HEK293 (cell line): ENCODE results near the gene CFAP410.

ENCODE experiments used
- ATF2 ChIP-seq: fragments of 450-650 bp; formaldehyde crosslinking; IDR thresholded peaks from 2 replicates; pipeline ENCODE4 v1.5.1; 2016; ENCODE audit warnings: missing biosample characterization, missing genetic modification characterization, low read depth
- CTCF ChIP-seq: fragments of 450-650 bp; formaldehyde crosslinking; IDR thresholded peaks from 2 replicates; pipeline ENCODE4 v1.5.1; 2016; ENCODE audit warnings: missing biosample characterization, missing genetic modification characterization
- HOXA7 ChIP-seq: sonication (generic); formaldehyde crosslinking; IDR thresholded peaks from 2 replicates; pipeline ENCODE4 v1.8.1; 2022; ENCODE audit warnings: missing genetic modification reagents, borderline replicate concordance
- HOXC10 ChIP-seq: sonication (generic); formaldehyde crosslinking; IDR thresholded peaks from 2 replicates; pipeline ENCODE4 v1.8.1; 2023; ENCODE audit warnings: mild to moderate bottlenecking, missing genetic modification reagents
- INSM2 ChIP-seq: fragments of 450-650 bp; formaldehyde crosslinking; IDR thresholded peaks from 2 replicates; pipeline ENCODE4 v1.5.1; 2016; ENCODE audit warnings: missing biosample characterization, missing genetic modification characterization
- YY1 ChIP-seq: fragments of 450-650 bp; formaldehyde crosslinking; IDR thresholded peaks from 2 replicates; pipeline ENCODE4 v1.5.1; 2018; ENCODE audit warnings: missing biosample characterization, missing genetic modification characterization
- ZBTB1 ChIP-seq: fragments of 450-650 bp; formaldehyde crosslinking; IDR thresholded peaks from 2 replicates; pipeline ENCODE4 v1.5.1; 2016; ENCODE audit warnings: missing biosample characterization, missing genetic modification characterization
- ZFP69B ChIP-seq: fragments of 450-650 bp; formaldehyde crosslinking; IDR thresholded peaks from 2 replicates; pipeline ENCODE4 v1.5.1; 2016; ENCODE audit warnings: missing biosample characterization, missing genetic modification characterization
- ZNF19 ChIP-seq: fragments of 450-650 bp; formaldehyde crosslinking; IDR thresholded peaks from 2 replicates; pipeline ENCODE4; 2016; ENCODE audit warnings: missing biosample characterization, missing genetic modification characterization, low read depth
- ZNF274 ChIP-seq, 2 experiments: fragments of 200-500 bp in 1 of 2; fragments of 450-650 bp in 1 of 2; sonication (Bioruptor generic) in 1 of 2; formaldehyde crosslinking in 1 of 2; IDR thresholded peaks; 2 replicates each; pipeline versions ENCODE4 v1.5.1 to v1.6.1; 2014 to 2016; ENCODE audit warnings: borderline replicate concordance in 1 of 2, inconsistent platforms in 1 of 2, low read length in 1 of 2, missing biosample characterization in 1 of 2, missing genetic modification characterization in 1 of 2
- ZNF449 ChIP-seq: fragments of 450-650 bp; formaldehyde crosslinking; IDR thresholded peaks from 2 replicates; pipeline ENCODE4 v1.5.1; 2017; ENCODE audit warnings: missing biosample characterization, mild to moderate bottlenecking, missing genetic modification characterization, moderate library complexity
- ZNF558 ChIP-seq: fragments of 450-650 bp; formaldehyde crosslinking; IDR thresholded peaks from 2 replicates; pipeline ENCODE4 v1.5.1; 2016; ENCODE audit warnings: missing biosample characterization, missing genetic modification characterization
- ZNF639 ChIP-seq: fragments of 450-650 bp; formaldehyde crosslinking; IDR thresholded peaks from 2 replicates; pipeline ENCODE4 v1.5.1; 2016; ENCODE audit warnings: missing biosample characterization, missing genetic modification characterization
- ZNF843 ChIP-seq: fragments of 450-650 bp; formaldehyde crosslinking; IDR thresholded peaks from 2 replicates; pipeline ENCODE4 v1.5.1; 2016; ENCODE audit warnings: missing biosample characterization, missing genetic modification characterization

- peak; percentile 26 for TF ChIP-seq ZFP69B (tag by site-specific recombination)
- TF ChIP-seq YY1 (tag by site-specific recombination): no peak
- no peak for TF ChIP-seq ZNF558
- TF ChIP-seq ZNF639: peak; percentile 47; the same call in 1 of the 2 replicates
- no peak for TF ChIP-seq CTCF (tag by site-specific recombination)
- TF ChIP-seq ATF2 (tag by site-specific recombination): no peak
- TF ChIP-seq ZNF274 (IDR thresholded peaks at IDR 0.05; ENCODE audit: low read length): no peak
- no peak for TF ChIP-seq ZNF274 (tag by site-specific recombination; IDR thresholded peaks at IDR 0.05; ENCODE audit: borderline replicate concordance)
- TF ChIP-seq ZNF843 (tag by site-specific recombination): no peak
- no peak for TF ChIP-seq INSM2
- TF ChIP-seq ZBTB1 (tag by site-specific recombination): no peak
- TF ChIP-seq ZNF449: no peak
- TF ChIP-seq HOXA7 (CRISPR knock-in tag): no peak
- TF ChIP-seq ZNF19 (tag by site-specific recombination): no peak
- no peak for TF ChIP-seq HOXC10 (CRISPR knock-in tag)
These were observed 31.0 kb upstream of the CFAP410 start for GRCh38 chr21:44370027-44370735.
